Thoracic aorta (tissue), 2 donors: ENCODE data around the gene SNX33. TPM values are rescaled to one million over a fixed set of nuclear protein-coding genes. Genes with fewer than 3 reads are reported as not detected.
"Not testable (repeated sequence)": the region's sequence is repeated elsewhere in the genome, so short reads cannot be mapped to it uniquely, and the experiment has no call there.

Source experiments
- ATAC-seq: fragments of 150-250 bp; one replicate; pipeline ENCODE4 v1.8.0; 2017; ENCODE audit warnings: low read depth; ENCODE audit not compliant: insufficient number of reproducible peaks, low FRiP score
- DNase-seq: peaks from one replicate; pipeline ENCODE4 v3.0.0-alpha.2; 2020; ENCODE audit warnings: low spot score
- H3K27ac ChIP-seq, 2 donors: fragments of 200-600 bp; sonication (generic); 1 replicate in 1 of 2; 2 replicates in 1 of 2; pipeline ENCODE4 v1.5.1; 2016; ENCODE audit warnings: mild to moderate bottlenecking in 2 of 2, moderate library complexity in 2 of 2
- H3K27me3 ChIP-seq: fragments of 200-600 bp; sonication (generic); replicated peaks from 2 replicates; pipeline ENCODE4 v1.6.0; 2016; ENCODE audit warnings: mild to moderate bottlenecking; ENCODE audit not compliant: insufficient read depth
- H3K36me3 ChIP-seq: fragments of 200-600 bp; sonication (generic); one replicate; pipeline ENCODE4 v1.5.1; 2016
- H3K4me1 ChIP-seq, 2 donors: fragments of 200-600 bp; sonication (generic); 1 replicate in 1 of 2; 2 replicates in 1 of 2; pipeline versions ENCODE4 v1.5.1 to v1.6.0; 2016; ENCODE audit warnings: low read depth in 2 of 2, mild to moderate bottlenecking in 1 of 2; ENCODE audit not compliant: control insufficient read depth in 1 of 2
- H3K4me3 ChIP-seq: fragments of 200-600 bp; sonication (generic); 2 replicates; pipeline ENCODE4 v1.5.1; 2016; ENCODE audit warnings: mild to moderate bottlenecking
- H3K9me3 ChIP-seq: fragments of 200-600 bp; sonication (generic); 2 replicates; pipeline ENCODE4 v1.5.1; 2016
- total RNA-seq, 2 donors: library from RNA; depleted of rRNA; stranded (reverse); fragments of >200 nt; gene quantifications; one replicate each; pipeline versions ENCODE4 v1.1.0 to v1.2.3, GENCODE V29; 2016
- TF ChIP-seq, protein P1 (sequence below): fragments of 200-600 bp; sonication (generic); IDR thresholded peaks from one replicate; pipeline ENCODE4 v1.5.1; 2019; ENCODE audit warnings: antibody characterized with exemption

Gene SNX33
- total RNA-seq, 2 donors from 2014 or later = 45.1 to 57.3 TPM

DNA sequence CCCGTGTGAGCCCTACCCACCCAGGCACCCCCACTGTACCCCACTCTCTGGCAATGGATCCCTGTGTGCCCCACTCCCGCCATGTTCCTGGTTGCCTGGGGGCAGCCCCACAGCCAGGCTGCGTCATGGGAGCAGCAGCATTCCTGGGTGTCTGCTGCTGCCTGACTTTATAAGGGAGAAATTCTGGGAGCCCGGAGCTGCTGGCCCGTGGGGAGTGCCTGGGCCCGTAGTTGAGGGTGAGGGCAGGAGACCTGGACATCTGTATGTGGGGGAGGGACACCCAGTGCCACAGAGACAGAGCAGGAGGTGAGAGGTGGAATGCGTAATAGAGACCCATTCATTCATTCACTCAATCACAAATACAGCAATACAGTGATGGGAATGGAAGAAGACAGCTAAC is 49.8 kb downstream of the SNX33 start:
- TF ChIP-seq, protein P1, sequence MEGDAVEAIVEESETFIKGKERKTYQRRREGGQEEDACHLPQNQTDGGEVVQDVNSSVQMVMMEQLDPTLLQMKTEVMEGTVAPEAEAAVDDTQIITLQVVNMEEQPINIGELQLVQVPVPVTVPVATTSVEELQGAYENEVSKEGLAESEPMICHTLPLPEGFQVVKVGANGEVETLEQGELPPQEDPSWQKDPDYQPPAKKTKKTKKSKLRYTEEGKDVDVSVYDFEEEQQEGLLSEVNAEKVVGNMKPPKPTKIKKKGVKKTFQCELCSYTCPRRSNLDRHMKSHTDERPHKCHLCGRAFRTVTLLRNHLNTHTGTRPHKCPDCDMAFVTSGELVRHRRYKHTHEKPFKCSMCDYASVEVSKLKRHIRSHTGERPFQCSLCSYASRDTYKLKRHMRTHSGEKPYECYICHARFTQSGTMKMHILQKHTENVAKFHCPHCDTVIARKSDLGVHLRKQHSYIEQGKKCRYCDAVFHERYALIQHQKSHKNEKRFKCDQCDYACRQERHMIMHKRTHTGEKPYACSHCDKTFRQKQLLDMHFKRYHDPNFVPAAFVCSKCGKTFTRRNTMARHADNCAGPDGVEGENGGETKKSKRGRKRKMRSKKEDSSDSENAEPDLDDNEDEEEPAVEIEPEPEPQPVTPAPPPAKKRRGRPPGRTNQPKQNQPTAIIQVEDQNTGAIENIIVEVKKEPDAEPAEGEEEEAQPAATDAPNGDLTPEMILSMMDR = no peak
- Histone ChIP-seq H3K27ac (peak overlapping the region; percentile 97 to 98), H3K4me3 (no peak overlapping the region), H3K36me3 (peaks cover 1% of the 10 kb centered on the region), H3K27me3 (no peaks in the 10 kb centered on the region), H3K9me3 (no peaks in the 10 kb centered on the region), H3K4me1 (peaks cover 76 to 97% of the 10 kb centered on the region in 2 donors)
- DNase-seq (no peak), ATAC-seq (no peak)

DNA sequence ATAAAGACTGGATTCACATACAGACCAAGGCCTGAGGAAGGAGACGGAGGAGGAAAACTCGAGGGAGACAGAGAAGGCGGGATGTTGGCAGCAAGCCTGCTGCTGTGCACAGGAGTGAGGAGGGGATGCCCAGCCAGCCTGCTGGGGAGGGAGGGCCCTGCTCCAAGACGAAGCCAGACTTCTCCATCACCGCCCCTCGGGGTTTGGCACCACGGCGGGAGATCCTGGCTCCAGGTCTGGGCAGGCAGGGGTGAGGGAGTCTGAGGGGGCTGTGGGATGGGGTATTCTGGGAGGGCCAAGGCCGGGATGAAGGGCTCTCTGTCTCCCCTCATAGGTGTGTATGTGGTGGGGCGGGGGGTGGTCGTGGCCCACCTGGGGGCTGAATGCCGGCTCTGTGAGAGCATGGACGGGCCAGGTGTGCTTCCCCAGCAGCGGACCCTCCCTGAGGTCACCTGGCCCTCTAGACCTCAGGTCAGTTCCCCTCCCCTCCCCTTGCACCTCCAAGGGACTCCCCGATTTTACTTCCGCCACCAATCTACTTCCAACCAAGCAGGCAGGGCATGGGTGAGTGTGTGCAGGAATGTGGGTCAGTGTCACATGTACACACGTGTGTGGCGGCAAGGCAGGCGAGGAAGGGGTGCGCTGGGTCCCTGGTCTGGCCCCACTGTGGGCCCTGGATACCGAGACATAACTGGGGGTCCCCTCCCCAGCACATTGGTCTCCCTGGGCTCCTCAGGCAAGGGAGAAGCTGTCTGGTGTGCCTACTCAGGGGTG is 50.4 kb downstream of the SNX33 start:
- H3K36me3 ChIP-seq, ATAC-seq, H3K9me3 ChIP-seq, H3K27me3 ChIP-seq, H3K4me3 ChIP-seq, DNase-seq: not testable (repeated sequence)
- Histone ChIP-seq H3K4me1 (peaks cover 76 to 95% of the 10 kb centered on the region in 2 donors), H3K27ac (peak overlapping the region; percentile 97 to 98)

DNA sequence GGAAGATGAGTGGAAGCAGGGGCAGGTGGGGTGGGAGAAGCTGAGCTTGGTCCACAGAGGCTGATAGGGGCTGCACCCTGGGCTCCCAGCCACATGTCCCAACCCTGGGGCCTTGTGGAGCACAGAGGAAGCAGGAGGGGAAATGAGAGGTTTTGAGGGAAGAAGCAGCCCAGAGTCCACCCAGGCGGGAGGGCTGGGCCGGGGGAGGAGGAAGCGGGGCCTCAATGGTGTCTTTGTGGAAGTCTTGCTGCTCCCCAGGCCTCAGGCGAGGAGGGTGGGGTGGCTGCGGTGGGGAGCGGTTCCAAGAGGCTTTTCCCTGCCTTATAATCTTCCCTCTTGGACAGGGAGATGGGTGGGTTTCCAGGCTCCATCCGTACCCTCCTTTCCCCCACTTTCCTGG is 51.8 kb downstream of the SNX33 start:
- H3K36me3 ChIP-seq, H3K4me3 ChIP-seq, DNase-seq, H3K9me3 ChIP-seq, H3K27me3 ChIP-seq, ATAC-seq: not testable (repeated sequence)
- H3K27ac ChIP-seq = peak overlapping the region; percentile 97 to 98
- peaks cover 70 to 88% of the 10 kb centered on the region in 2 donors for H3K4me1 ChIP-seq

DNA sequence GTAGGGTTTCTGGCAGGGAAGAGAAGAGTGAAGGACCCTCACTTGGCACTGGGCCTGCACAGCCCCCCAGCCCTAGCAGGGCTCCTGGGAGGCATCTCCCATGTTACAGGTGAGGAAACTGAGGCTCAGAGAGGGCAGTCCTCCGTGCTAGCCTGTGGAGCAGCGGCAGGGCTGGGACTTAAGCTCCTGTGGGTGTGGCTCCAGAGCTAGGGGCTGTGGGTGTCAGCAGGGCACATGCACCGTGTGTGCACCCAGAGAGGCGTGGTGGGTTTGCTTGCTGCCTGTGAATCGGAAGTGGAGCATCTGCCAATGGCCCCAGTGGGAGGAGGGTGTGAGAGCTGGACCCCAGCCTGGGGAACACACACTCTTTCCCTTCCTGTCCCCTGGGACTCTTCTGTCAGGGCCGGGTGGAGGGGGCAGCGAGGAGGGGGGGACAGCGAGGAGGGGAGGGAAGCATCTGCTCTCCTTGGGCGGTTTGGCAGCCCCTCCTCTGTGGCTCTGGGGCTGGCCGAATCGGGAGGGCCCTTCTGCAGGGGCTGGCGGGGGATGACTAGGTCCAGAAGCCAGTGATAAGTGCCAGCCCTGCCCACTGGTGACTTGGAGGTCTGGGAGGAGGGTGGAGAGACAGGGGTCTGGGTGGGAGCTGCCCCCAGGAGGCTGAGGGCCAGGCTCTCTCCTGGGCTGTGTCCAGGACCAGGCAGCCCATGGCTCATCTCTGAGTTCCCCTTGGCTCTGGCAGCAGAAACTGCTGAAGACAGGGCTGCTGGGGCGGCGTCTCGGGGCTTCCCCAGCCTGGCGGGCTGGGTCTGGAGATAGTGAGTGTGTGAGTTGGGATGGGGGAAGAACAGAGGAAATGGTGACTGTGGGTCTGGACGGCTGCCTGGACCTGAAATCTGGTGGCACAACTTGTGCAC is 52.5 kb downstream of the SNX33 start:
- Histone ChIP-seq H3K27ac (peak overlapping the region; percentile 97 to 98), H3K4me3 (peak overlapping the region; percentile 29), H3K4me1 (peaks cover 70 to 88% of the 10 kb centered on the region in 2 donors)
- H3K27me3 ChIP-seq, H3K36me3 ChIP-seq, H3K9me3 ChIP-seq: not testable (repeated sequence)
- ATAC-seq = peak; percentile 1
- peak; percentile 58 for DNase-seq

DNA sequence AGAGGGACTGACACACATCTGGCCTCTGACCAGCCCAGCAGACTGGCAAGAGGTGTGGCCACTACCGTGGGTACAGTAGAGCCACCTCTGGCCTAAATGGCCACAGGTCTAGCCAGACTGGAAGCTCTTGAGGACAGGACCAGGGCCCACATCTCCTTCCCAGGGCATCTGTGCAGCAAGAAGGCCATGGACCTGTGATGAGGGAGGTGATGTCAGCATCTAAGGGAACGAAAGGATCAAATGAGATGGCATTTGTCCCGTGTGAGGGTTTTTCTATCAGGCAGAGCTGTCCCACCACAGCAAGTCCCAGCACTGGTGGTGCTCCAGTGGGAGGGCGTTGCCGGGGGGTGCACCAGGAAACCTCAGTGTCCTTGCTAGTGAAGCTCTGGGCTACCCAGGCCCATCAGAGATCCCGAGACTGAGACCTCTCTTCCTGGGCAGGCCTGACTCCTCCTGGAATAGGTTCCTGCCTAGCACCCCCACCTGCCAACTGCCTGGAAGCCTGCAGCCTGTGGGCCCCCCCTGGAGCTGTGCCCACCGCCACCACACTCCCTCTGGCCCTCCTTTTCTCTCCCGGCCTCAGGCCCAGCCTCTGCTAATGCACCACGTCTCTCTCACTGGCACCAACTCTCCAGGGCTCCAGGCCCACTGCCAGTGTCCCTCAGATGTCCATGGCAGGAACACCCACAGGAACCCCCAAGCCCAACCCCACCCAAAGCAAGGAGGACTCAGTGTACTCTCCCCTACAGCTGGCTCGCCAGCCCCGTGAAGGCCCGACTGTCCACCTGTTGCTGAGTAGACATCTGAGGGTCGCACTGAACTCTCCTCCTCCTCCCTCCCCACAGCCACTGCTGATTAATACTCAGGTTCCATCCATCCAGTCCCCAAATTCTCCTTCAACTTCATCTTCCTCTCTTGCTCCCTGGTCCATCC is 53.6 kb downstream of the SNX33 start:
- H3K9me3 ChIP-seq, DNase-seq, H3K36me3 ChIP-seq, ATAC-seq, H3K4me3 ChIP-seq, H3K27me3 ChIP-seq: not testable (repeated sequence)
- H3K4me1 ChIP-seq = peaks cover 70 to 88% of the 10 kb centered on the region in 2 donors
- H3K27ac ChIP-seq = peak overlapping the region; percentile 97 to 98

DNA sequence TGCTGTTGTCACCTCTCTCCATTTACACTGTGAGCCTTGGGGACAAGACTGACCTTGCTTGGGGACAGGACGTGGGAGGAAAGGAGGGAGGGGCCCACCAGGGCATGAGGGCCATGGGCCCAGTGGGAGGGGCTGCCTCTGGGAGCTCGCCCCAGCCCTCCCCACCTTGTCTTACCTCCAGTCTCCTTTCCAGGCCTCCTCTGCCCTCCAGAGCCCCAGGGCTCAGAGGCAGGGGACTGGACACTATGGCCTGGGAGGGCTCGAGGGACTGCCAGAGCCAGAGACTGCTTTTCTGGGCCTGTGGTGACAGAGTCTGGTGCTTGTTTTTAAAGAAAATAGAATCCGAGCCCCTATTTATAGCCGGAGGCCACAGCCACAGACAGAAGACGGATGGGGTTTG is 54.7 kb downstream of the SNX33 start:
- TF ChIP-seq, protein P1 = no peak
- no peak for DNase-seq
- ATAC-seq = no peak
- Histone ChIP-seq H3K36me3 (peaks cover 9% of the 10 kb centered on the region), H3K9me3 (no peaks in the 10 kb centered on the region), H3K4me3 (no peak overlapping the region), H3K27me3 (no peaks in the 10 kb centered on the region), H3K4me1 (peaks cover 63 to 88% of the 10 kb centered on the region in 2 donors), H3K27ac (peak overlapping the region; percentile 97 to 98)

DNA sequence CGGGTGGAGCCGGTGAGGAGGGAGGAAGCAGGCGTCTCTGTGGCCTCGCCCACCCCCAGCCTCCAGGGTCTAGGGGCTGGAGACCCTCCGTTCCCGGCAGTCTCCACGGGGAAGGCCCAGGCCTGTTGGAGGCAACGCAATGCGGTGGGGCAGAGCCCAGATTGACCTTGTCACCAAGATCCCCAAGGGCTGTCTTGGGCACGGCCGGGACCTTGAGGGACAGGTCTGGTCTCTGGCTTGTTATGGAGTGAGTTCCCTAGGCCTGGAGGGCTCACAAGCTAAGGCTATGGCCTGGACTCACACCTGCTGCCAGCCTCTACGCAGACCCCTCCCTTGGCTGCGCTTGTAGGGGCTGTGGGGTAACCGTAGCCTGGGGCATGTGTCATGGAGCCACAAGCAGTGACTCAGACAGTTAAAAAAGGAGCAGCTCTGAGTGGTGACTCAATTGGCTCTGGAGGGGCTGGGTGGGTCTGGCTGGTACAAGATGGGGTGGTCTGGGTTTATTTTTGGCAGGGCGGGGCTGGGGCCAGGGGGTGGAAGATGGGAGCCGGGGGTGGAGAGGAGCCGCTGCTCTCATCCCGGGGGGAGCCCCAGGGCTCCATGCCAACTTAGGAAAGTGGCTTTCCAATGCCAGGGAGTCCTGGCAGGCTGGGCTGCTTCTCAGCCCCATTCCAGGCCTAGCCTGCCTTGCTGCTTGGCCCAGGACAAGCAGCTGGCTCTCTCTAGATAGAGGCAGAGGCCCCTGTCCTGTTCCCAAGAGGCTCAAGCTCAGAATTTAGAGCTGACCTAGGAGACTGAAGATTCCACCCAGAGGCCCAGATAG is 55.9 kb downstream of the SNX33 start:
- not testable (repeated sequence) for H3K27me3 ChIP-seq, H3K9me3 ChIP-seq, DNase-seq
- Histone ChIP-seq H3K4me3 (peak overlapping the region; percentile 53), H3K27ac (peak overlapping the region; percentile 92 to 93), H3K4me1 (peaks cover 60 to 83% of the 10 kb centered on the region in 2 donors), H3K36me3 (peaks cover 12% of the 10 kb centered on the region)
- peak; percentile 54 for ATAC-seq
